ENCODE results near the gene KCNT1.

KCNT1 gene

DNA sequence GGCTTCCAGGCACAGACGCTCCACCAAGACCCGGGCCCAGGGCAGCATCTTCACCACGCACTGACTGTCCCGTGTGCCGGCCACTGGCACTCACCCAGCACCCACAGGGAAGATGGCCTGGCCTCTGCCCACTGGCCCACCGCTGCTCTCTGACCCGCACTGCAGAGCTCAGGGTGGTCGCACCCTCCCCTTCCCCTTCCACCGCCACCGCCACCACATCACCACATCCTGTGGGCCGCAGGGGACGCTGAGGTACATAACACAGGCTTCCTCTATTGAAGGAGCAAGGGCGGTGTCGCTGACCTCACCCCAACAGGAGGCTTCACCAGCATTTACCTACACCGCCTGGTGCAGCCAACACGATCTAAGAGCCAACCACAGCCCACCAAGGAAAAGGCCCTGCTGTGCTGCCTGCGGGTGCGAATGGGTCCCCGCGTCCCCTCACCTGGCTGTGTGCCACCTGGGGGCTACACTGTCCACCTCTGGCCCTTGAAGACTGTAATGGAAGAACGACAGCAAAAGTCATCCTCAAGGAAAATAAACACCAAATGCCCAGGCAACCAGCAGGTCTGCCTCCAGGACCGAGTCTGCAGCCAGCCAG, 103.5 kb downstream of the KCNT1 start:
- no peak overlapping the region for H3K9ac ChIP-seq (ENCODE audit: low read depth, low read length)
- H3K4me1 ChIP-seq (ENCODE audit: control insufficient read depth, insufficient read depth, low read length) = peaks cover 2% of the 10 kb centered on the region
- no peaks in the 10 kb centered on the region for H3K27me3 ChIP-seq (ENCODE audit: control insufficient read depth, insufficient read depth, low read length)
- H3K9me3 ChIP-seq (ENCODE audit: control insufficient read depth, insufficient read depth, low read length) = no peaks in the 10 kb centered on the region
- no peak overlapping the region for H3K4me3 ChIP-seq (ENCODE audit: low read depth, low read length)
- no peaks in the 10 kb centered on the region for H3K36me3 ChIP-seq (ENCODE audit: control insufficient read depth, insufficient read depth, low read length)

DNA sequence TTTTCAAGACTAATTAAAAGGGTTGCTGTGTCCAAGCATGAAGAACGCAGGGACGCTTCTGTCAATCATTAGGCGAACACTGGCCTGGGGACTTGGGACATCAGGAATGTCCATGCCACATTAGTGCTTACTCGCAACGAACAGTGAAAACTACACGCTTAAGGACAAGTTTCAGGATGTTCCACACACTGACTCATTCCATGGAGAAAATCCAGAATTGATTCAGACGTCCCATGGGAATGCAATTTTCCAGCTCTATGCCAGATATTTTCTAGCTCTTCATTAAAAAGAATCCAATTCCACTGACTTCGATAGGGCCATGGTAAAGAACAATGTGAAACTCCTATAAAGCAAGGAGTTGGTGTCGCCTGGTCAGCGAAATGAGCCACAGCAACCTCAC, 107.2 kb downstream of the KCNT1 start:
- Histone ChIP-seq H3K4me3 (ENCODE audit: low read depth, low read length) (no peak overlapping the region), H3K9me3 (ENCODE audit: control insufficient read depth, insufficient read depth, low read length) (no peaks in the 10 kb centered on the region), H3K36me3 (ENCODE audit: control insufficient read depth, insufficient read depth, low read length) (peaks cover 17% of the 10 kb centered on the region), H3K9ac (ENCODE audit: low read depth, low read length) (no peak overlapping the region), H3K27me3 (ENCODE audit: control insufficient read depth, insufficient read depth, low read length) (no peaks in the 10 kb centered on the region), H3K4me1 (ENCODE audit: control insufficient read depth, insufficient read depth, low read length) (no peaks in the 10 kb centered on the region)

- no peaks in the 10 kb centered on the region for H3K4me1 ChIP-seq (ENCODE audit: control insufficient read depth, insufficient read depth, low read length)
- peaks cover 28% of the 10 kb centered on the region for H3K36me3 ChIP-seq (ENCODE audit: control insufficient read depth, insufficient read depth, low read length)
- H3K9ac ChIP-seq (ENCODE audit: low read depth, low read length) = no peak overlapping the region
- no peak overlapping the region for H3K4me3 ChIP-seq (ENCODE audit: low read depth, low read length)
- no peaks in the 10 kb centered on the region for H3K9me3 ChIP-seq (ENCODE audit: control insufficient read depth, insufficient read depth, low read length)
- H3K27me3 ChIP-seq (ENCODE audit: control insufficient read depth, insufficient read depth, low read length) = no peaks in the 10 kb centered on the region
Measured at GRCh38 chr9:135810806-135811575, 109.0 kb downstream of the KCNT1 start.

DNA sequence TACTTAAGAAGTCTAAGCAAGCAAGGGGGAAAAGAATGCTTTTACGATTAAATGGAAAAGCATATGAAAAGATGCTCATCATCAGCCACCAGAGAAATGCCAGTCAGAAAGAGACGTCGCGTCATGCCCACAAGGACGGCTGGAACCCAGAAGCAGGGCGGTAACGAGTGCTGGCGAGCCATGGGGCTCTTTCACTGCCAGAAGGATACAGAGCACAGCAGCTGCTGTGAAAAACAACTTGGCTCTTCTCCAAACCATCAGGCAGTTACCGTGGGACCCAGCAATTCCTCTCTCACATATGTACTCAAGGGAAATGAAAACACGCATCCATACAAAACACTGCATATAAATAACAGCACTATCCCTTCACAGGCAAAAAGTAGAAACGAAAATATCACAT, 109.8 kb downstream of the KCNT1 start:
- H3K36me3 ChIP-seq (ENCODE audit: control insufficient read depth, insufficient read depth, low read length) = peaks cover 36% of the 10 kb centered on the region
- H3K4me3 ChIP-seq (ENCODE audit: low read depth, low read length) = no peak overlapping the region
- H3K27me3 ChIP-seq (ENCODE audit: control insufficient read depth, insufficient read depth, low read length) = no peaks in the 10 kb centered on the region
- H3K9ac ChIP-seq (ENCODE audit: low read depth, low read length) = no peak overlapping the region
- H3K4me1 ChIP-seq (ENCODE audit: control insufficient read depth, insufficient read depth, low read length) = no peaks in the 10 kb centered on the region
- H3K9me3 ChIP-seq (ENCODE audit: control insufficient read depth, insufficient read depth, low read length) = no peaks in the 10 kb centered on the region

DNA sequence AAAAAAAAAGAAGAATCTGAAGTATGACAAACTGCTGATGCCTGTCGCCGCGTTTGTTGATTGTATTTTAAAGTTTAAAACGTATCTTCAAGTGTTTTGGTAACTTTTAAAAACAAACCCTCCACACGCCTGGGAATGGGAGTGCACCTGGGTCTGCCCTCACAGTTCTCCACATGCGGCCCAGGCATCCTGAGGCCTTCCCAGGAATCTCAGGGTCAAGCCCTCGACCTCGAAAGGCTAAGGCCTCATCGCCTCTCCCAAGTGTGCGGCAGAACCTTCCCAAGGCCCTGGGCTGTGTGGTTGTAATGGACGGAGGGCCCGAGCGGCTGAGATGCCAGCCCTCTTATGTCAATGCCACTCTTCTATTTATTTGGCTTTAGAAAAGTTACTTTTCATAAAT, 111.0 kb downstream of the KCNT1 start:
- H3K4me1 ChIP-seq (ENCODE audit: control insufficient read depth, insufficient read depth, low read length) = no peaks in the 10 kb centered on the region
- H3K36me3 ChIP-seq (ENCODE audit: control insufficient read depth, insufficient read depth, low read length) = peaks cover 47% of the 10 kb centered on the region
- no peaks in the 10 kb centered on the region for H3K27me3 ChIP-seq (ENCODE audit: control insufficient read depth, insufficient read depth, low read length)
- no peak overlapping the region for H3K4me3 ChIP-seq (ENCODE audit: low read depth, low read length)
- H3K9me3 ChIP-seq (ENCODE audit: control insufficient read depth, insufficient read depth, low read length) = no peaks in the 10 kb centered on the region
- no peak overlapping the region for H3K9ac ChIP-seq (ENCODE audit: low read depth, low read length)

DNA sequence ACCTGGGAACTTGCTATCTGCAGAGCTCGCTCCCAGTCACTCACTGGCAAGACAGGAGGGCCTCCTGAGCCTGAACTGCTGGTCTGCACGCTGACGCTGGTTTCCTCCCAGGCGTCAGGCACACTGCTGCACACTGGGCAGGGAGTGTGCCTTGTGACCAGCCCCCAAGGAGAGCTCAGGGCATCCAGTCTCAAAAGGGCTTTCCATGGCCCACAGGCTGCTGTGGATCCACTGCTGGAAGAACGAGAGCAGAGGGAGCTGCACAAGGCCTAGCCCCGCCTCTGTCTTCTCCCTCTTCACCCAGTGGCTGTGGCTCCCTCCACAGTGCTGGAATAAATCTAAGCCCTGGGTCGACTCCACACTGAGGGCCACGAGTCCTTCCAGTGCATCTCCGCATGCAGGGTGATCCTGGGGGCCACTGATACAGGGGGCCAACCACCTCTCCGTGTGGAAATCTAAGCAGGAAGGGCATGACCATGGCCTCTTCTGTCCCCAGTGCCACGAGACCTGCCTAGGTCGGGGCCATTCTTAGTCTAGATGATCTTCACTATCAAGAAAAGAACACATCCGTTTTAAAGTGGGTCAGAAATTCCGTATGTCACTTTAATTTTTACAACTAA, 111.8 kb downstream of the KCNT1 start:
- Histone ChIP-seq H3K4me3 (ENCODE audit: low read depth, low read length) (no peak overlapping the region), H3K9ac (ENCODE audit: low read depth, low read length) (no peak overlapping the region), H3K9me3 (ENCODE audit: control insufficient read depth, insufficient read depth, low read length) (no peaks in the 10 kb centered on the region), H3K27me3 (ENCODE audit: control insufficient read depth, insufficient read depth, low read length) (no peaks in the 10 kb centered on the region), H3K4me1 (ENCODE audit: control insufficient read depth, insufficient read depth, low read length) (no peaks in the 10 kb centered on the region), H3K36me3 (ENCODE audit: control insufficient read depth, insufficient read depth, low read length) (peaks cover 55% of the 10 kb centered on the region)

- Histone ChIP-seq H3K9me3 (ENCODE audit: control insufficient read depth, insufficient read depth, low read length) (no peaks in the 10 kb centered on the region), H3K9ac (ENCODE audit: low read depth, low read length) (no peak overlapping the region), H3K4me3 (ENCODE audit: low read depth, low read length) (no peak overlapping the region), H3K36me3 (ENCODE audit: control insufficient read depth, insufficient read depth, low read length) (peaks cover 58% of the 10 kb centered on the region), H3K27me3 (ENCODE audit: control insufficient read depth, insufficient read depth, low read length) (no peaks in the 10 kb centered on the region), H3K4me1 (ENCODE audit: control insufficient read depth, insufficient read depth, low read length) (no peaks in the 10 kb centered on the region)
Measured at GRCh38 chr9:135814421-135815095, 112.6 kb downstream of the KCNT1 start.

DNA sequence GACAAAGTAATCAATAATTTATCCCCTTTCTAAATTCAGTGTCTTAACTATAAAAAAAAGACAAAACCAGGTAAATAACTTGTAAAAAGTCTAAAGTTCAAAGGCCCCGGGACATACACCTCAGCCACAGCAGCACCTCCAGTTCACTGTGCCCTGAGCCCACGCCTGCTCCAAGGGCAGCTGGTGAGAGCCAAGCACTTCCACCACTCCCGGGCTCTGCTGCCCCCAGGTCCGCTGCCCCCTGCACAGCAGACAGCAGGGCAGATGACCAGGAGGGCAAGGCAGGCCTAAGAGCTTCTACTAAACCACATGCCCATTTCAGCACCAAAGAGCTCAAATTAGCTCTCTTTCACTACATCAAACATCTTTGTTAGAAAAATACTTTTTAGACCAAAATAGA, 113.4 kb downstream of the KCNT1 start:
- Histone ChIP-seq H3K4me1 (ENCODE audit: control insufficient read depth, insufficient read depth, low read length) (no peaks in the 10 kb centered on the region), H3K36me3 (ENCODE audit: control insufficient read depth, insufficient read depth, low read length) (peaks cover 59% of the 10 kb centered on the region), H3K4me3 (ENCODE audit: low read depth, low read length) (no peak overlapping the region), H3K27me3 (ENCODE audit: control insufficient read depth, insufficient read depth, low read length) (no peaks in the 10 kb centered on the region), H3K9me3 (ENCODE audit: control insufficient read depth, insufficient read depth, low read length) (no peaks in the 10 kb centered on the region), H3K9ac (ENCODE audit: low read depth, low read length) (no peak overlapping the region)

- Histone ChIP-seq H3K27me3 (ENCODE audit: control insufficient read depth, insufficient read depth, low read length) (no peaks in the 10 kb centered on the region), H3K9me3 (ENCODE audit: control insufficient read depth, insufficient read depth, low read length) (no peaks in the 10 kb centered on the region), H3K4me1 (ENCODE audit: control insufficient read depth, insufficient read depth, low read length) (no peaks in the 10 kb centered on the region), H3K36me3 (ENCODE audit: control insufficient read depth, insufficient read depth, low read length) (peaks cover 61% of the 10 kb centered on the region), H3K9ac (ENCODE audit: low read depth, low read length) (no peak overlapping the region), H3K4me3 (ENCODE audit: low read depth, low read length) (no peak overlapping the region)
Measured at GRCh38 chr9:135815830-135816650, 114.1 kb downstream of the KCNT1 start.

GRCh38 chr9:135816651-135816970, 114.6 kb downstream of the KCNT1 start:
- H3K36me3 ChIP-seq (ENCODE audit: control insufficient read depth, insufficient read depth, low read length) = peaks cover 61% of the 10 kb centered on the region
- no peak overlapping the region for H3K4me3 ChIP-seq (ENCODE audit: low read depth, low read length)

GRCh38 chr9:135817951-135818717, 116.1 kb downstream of the KCNT1 start:
- H3K4me3 ChIP-seq (ENCODE audit: low read depth, low read length) = no peak overlapping the region
- no peaks in the 10 kb centered on the region for H3K4me1 ChIP-seq (ENCODE audit: control insufficient read depth, insufficient read depth, low read length)
- H3K9ac ChIP-seq (ENCODE audit: low read depth, low read length) = no peak overlapping the region
- H3K36me3 ChIP-seq (ENCODE audit: control insufficient read depth, insufficient read depth, low read length) = peaks cover 73% of the 10 kb centered on the region
- no peaks in the 10 kb centered on the region for H3K27me3 ChIP-seq (ENCODE audit: control insufficient read depth, insufficient read depth, low read length)
- H3K9me3 ChIP-seq (ENCODE audit: control insufficient read depth, insufficient read depth, low read length) = no peaks in the 10 kb centered on the region

More at GRCh38 chr9:135816651-135816970, 114.6 kb downstream of the KCNT1 start:
- Histone ChIP-seq H3K27me3 (ENCODE audit: control insufficient read depth, insufficient read depth, low read length) (no peaks in the 10 kb centered on the region), H3K9me3 (ENCODE audit: control insufficient read depth, insufficient read depth, low read length) (no peaks in the 10 kb centered on the region), H3K9ac (ENCODE audit: low read depth, low read length) (no peak overlapping the region), H3K4me1 (ENCODE audit: control insufficient read depth, insufficient read depth, low read length) (no peaks in the 10 kb centered on the region)
